Adipose tissue (tissue), 3 donors: ENCODE data around the gene ARSI. TPM values are rescaled to one million over a fixed set of nuclear protein-coding genes. Genes with fewer than 3 reads are reported as not detected.

Experiments used
- H3K27ac ChIP-seq: one replicate; pipeline ENCODE4 v1.5.1; 2013; ENCODE audit warnings: low read depth, low read length
- WGBS, 3 donors: extraction: QIAGEN DNeasy Blood & Tissue Kit; methylation state at CpG; one replicate each; pipeline ENCODE4 v1.1.7; 2013; 5-methylcytosine and 5-hydroxymethylcytosine counted together
- polyA plus RNA-seq, 3 donors: library from polyadenylated mRNA; stranded (reverse); fragments of 200-250 nt; gene quantifications; one replicate each; pipeline ENCODE4 v1.2.3, GENCODE V29; 2013
- donor health status: healthy with polysubstance abuse.
- donor health status: Bipolar disorder and iron deficiency.
- donor health status: healthy.

The ARSI gene
- polyA plus RNA-seq, 3 donors = 0.10 to 1.1 (median 0.98) TPM

DNA sequence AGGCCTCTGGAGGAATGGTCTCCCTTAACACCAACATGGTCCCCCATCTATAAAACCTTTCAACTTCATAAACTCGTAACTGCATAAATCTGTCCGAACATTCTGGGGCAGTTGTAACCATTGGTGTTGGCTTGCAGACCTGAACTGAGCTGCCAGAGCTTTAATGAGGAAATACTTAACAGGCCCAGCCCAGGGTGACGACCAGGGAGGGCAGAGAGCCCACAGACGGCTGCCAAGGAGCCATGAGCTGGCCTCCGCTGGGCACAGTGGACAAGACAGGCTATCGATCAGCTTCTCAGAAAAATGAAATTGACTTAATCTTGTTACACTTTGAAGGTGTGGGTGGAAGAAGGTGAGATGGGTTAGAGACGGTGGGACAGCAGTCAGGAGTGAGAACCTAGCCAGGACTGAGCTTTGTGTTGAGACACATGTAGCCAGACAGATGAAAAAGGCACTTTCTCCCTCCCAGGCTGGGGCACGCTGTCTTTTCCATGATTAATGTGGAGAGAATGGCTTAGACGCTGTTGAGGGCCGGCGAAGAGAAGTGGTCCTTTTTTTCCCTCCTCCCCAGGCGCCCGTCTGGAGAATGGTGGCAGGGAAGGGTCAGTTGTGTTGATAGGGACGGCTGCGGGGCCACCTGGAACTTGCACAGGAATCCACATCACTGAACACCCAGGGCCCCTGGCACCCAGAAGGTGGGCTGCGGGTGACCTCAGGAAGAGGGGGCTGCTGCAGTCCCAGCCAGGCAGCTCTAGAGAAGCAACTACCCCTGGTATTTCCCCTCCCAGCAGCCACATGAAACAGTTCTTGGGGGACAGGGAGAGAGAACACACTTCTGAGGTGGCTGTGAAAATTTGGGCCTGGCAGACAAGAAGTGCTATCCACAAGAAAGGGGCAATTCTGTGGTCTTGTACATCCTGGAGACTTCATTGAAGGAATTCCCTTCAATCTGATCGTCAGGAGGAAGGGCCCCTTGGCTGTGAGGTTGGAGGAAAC, 27.5 kb upstream of the ARSI start:
- H3K27ac ChIP-seq = no peak overlapping the region
- 76 to 86% (median 83%) methylated on average over 17 of the region's 17 CpGs for WGBS, 3 donors

DNA sequence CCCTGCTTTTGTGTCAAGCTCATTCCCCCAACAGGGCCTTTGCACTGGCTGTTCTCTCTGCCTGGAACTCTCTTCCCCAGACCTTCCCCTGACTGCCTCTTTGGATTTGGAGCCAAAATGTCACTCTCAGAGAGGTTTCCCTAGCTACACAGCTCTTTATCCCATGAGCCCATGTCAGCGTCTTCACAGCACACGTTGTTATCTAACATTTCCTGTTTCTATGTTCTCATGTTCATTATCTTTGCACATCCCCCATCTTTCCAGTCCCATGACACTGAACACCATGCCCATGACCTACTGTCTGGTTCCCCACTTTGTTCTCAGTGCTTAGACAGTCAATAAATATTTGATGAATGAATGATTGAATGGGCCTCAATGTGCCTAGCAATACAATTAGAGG, 26.3 kb upstream of the ARSI start:
- WGBS, 3 donors = 28 to 49% (median 35%) methylated on average over 2 of the region's 2 CpGs
- no peak overlapping the region for H3K27ac ChIP-seq

DNA sequence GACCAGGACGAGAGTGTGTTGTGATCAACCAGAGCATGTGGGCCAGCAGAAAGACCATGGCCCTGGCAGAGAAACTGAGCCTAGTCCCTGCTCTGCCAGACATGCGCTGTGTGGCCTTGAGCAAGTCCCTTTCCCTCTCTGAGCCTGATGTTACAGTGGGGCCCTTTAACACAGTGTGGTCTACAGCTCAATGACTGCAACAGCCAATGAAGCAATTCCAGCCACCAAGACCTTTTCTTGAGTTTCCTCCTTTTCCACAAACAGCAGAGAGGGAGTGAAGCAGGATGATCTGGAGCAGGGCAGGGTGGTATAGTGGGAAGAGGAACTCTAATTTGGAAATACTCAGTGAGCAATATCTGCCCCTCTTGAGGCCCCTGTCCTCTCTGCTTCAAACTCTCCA, 25.8 kb upstream of the ARSI start:
- 94 to 97% (median 94%) methylated on average over 2 of the region's 2 CpGs for WGBS, 3 donors
- no peak overlapping the region for H3K27ac ChIP-seq

DNA sequence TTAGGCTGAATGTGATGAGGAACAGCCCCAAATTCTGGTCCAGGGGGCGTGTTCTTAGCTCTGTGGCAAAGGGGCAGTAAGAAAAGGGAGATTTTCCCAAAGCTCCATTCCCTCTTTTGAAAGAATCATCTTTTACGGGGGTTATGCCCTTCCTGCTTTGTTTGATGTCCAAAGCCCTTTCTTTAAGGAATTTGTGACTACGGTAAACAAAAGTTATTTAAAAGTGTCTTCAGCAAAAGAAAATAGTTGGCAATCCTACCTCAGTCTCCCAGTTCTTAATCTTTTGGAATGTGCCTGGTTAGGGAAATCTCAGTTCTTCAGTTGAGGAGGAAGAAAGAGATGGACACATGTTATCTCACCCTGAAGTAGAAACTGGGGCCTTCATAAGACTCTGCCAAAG, 24.4 kb upstream of the ARSI start:
- 71 to 86% (median 82%) methylated on average over 3 of the region's 3 CpGs for whole genome bisulfite sequencing, 3 donors
- no peak overlapping the region for H3K27ac ChIP-seq

DNA sequence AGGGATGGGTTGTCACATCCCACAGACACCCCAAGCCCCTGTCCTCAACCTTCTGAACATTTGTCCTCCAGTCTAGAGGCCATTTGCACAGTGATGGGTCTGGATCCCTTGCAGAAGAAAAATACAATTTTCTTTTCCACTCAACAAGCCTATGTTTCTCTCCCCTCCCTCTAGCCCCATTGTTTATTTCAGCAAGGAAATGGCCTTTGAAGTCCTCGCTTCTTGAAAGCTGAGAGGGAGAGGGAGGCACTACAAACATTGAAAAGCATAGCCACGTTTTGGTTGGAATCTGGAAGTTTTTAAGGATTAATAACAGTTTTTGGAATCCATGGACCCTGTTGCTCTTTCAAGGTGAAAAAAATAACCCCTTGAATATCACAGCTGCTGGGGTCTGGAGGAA, 24.0 kb upstream of the ARSI start:
- 56 to 64% (median 62%) methylated on average over 2 of the region's 2 CpGs for WGBS, 3 donors
- H3K27ac ChIP-seq = no peak overlapping the region

DNA sequence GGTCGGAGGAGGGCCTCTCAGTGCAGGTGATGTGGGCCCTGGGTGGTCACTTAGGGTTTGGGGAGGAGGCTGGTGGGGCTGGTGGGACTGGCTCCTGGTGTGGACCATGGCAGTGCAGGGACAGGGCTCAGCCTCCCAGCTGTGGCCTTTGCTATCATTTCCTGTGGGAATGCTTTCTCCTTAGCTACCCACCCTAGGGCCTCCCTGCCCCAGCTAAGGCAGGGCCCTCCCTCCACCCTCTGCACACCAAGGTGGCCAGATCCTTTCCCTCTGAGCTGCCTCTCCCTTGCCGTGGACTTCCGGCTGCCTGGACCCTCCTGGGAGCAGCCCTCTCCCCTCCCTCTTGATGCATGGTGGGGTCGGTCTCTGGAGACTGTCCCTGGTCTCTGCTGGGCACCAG, 22.7 kb upstream of the ARSI start:
- H3K27ac ChIP-seq = no peak overlapping the region
- WGBS, 3 donors = 87 to 95% (median 87%) methylated on average over 4 of the region's 4 CpGs

DNA sequence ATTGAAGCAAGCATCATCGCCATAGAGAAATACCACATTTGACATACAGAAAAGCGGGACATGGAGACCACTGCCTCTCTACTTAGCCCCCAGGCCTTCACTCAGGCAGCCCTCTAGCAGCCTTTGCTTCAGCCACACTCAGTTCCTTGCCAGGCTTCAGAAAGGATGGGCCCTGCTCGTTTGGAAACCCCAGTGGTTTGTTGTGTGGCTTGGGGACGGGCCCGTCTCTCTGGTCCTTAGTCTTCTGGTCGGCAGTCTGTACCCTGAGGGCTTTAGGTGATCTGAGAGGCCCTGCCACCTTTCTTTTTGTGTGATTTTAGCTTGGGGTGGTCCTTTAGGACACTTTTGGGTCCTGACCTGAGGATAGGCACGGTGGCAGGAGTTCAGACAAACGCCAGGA, 21.1 kb upstream of the ARSI start:
- no peak overlapping the region for H3K27ac ChIP-seq
- 67 to 87% (median 78%) methylated on average over 8 of the region's 8 CpGs for WGBS, 3 donors

DNA sequence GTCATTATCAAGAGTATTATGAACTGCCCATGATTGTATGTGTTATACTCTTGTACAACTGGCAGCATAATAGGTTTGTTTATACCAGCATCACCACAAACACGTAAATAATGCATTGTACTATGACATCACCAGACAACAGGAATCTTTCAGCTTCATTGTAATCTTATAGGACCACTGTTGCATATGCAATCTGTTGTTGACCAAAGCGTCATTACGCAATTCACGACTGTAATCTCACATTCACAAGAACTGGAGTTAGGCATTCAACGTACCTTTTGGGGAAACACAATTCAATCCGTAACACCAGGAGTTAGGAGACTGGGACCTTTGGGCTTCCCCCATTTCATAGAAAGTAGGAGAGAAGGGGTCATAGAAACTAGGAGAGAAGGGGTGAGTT, 20.4 kb upstream of the ARSI start:
- WGBS, 3 donors = 74 to 81% (median 77%) methylated on average over 6 of the region's 6 CpGs
- no peak overlapping the region for H3K27ac ChIP-seq

DNA sequence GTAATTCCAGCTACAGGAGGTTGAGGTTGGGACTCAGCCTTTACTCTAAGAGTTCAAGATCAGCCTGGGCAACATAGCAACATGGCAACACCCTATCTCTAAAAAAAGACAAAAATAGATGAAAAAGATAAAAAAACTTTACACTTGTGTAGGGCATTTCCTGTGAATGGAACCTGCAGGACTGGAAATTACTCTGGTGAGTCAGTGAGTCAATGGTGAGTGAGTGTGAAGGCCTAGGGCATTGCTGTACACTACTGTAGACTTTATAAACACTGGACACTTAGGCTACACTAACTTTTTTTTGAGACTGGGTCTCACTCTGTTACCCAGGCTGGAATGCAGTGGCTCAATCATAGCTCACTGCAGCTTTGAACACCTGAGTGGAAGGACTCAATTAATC, 19.5 kb upstream of the ARSI start:
- H3K27ac ChIP-seq = no peak overlapping the region

DNA sequence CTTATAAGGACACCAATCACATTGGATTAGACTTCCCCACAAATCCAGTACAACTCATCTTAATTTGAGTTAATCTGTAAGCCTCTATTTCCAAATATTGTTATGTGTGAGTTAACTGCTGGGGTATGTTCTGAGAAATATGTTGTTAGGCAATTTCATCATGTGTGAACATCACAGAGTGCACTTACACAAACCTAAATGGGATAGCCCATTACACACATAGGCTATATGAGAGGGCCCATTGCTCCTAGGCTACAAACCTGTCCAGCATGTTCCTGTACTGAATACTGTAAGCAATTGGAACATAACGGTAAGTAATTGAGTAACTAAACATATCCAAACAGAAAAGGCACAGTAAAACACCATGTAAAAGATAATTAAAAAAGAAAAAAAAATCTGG, 19.1 kb upstream of the ARSI start:
- 94 to 97% (median 95%) methylated on average over 1 of the region's 1 CpG for WGBS, 3 donors
- no peak overlapping the region for H3K27ac ChIP-seq

DNA sequence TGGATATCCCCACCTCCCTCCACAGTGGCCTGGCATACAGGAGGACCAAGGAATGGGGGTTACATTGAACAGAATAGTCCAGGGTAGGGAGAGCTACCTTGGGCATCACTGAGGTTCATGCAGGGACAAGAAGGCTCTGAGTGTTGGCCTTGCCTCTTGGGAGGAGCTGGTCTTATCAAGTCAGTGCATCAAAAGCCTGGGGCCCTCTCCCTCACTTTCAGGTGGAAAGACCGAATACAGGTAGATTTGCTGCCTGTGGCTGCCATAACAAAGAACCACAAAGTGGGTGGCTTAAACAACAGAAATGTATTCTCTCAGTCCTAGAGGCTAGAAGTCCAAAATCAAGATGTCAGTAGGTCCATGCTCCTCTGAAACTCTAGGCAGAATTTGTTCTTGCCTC, 18.5 kb upstream of the ARSI start:
- H3K27ac ChIP-seq = no peak overlapping the region
- 87 to 94% (median 92%) methylated on average over 1 of the region's 1 CpG for WGBS, 3 donors

DNA sequence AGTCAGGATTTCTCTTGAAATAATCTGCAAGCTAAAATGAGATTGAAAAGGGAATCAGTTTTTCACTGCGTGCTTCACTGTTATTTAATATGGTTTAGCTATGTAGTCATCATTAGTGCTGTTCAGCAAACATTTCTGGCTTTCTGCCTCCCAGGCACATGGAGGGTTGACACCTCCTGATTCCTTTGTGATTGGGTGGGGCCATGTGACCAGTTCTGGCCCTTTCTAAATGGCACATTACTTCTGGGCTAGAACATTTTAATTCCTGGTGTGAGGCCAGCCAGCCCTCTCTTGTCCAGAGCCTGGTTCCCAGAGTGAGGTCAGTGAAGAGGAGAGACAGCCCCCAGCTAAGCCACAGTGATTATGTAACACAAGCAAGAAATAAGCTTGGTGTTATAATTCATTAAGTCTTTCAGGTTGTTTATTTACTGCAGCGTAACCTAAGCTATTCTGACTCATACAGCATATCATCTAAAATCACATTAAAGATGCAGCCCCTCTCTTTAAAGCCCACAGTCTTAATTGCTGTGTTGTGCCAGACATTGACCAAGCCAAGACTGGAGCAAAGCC, 17.4 kb upstream of the ARSI start:
- 51 to 66% (median 52%) methylated on average over 2 of the region's 2 CpGs for WGBS, 3 donors

DNA sequence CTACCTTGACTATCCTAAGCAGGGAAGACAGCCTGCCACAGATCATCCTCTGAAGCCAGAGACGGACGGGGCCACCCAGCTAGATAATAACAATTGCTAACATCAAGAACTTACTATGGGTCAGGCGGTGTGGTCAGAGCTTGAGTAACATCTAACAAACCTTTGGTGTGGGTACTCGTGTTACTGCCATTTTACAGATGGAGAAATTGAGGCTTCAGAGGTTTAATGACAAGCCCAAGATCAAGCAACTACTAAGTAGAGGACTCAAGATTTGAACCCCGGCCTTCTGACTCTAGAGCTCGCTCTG, 16.7 kb upstream of the ARSI start:
- no peak overlapping the region for H3K27ac ChIP-seq
- 93 to 95% (median 93%) methylated on average over 6 of the region's 6 CpGs for WGBS, 3 donors

More for the DNA sequence above, 17.4 kb upstream of the ARSI start:
- no peak overlapping the region for H3K27ac ChIP-seq

DNA sequence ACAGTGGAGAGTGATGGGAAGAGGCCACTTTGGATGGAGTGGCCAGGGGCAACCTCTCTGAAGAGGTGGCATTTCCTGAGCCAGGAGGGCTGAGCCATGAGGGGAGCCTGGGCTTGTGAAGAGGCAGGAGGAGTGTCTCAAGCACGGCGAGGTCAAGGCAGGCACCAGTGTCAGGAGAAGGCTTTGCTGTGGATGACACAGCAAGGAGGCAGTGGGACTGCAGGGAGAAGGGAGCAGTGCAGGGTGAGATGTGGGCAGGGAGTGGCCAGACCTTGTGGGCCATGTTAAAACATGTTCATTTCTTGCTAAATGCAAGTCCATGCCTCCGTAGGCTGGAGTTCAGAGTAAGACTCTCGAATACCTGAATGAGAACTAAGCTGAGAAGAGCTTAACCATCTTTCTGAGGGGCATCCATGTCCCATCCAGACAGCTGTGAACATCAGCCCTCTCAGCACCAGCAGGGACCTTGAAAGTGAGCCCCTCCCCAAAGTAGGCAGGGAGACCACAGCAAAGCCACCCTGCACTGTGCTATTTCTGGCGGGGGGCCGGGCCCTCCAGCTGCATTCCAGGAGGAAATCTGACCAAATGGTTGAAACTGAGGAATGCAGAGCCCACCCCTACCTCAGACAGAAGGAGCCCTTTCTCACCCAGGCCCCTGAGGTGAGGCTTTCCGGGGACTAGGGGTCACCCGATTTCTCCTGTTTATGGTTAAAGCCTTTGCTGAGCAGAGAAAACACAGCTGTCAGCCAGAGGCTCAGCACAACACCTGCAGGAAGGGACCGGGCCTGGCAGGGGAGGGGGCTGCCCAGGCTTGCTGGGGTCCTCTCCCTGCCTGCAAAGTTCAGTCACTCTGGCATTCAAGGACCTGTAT, 16.1 kb upstream of the ARSI start:
- WGBS, 3 donors = 78 to 81% (median 81%) methylated on average over 9 of the region's 9 CpGs
- no peak overlapping the region for H3K27ac ChIP-seq

DNA sequence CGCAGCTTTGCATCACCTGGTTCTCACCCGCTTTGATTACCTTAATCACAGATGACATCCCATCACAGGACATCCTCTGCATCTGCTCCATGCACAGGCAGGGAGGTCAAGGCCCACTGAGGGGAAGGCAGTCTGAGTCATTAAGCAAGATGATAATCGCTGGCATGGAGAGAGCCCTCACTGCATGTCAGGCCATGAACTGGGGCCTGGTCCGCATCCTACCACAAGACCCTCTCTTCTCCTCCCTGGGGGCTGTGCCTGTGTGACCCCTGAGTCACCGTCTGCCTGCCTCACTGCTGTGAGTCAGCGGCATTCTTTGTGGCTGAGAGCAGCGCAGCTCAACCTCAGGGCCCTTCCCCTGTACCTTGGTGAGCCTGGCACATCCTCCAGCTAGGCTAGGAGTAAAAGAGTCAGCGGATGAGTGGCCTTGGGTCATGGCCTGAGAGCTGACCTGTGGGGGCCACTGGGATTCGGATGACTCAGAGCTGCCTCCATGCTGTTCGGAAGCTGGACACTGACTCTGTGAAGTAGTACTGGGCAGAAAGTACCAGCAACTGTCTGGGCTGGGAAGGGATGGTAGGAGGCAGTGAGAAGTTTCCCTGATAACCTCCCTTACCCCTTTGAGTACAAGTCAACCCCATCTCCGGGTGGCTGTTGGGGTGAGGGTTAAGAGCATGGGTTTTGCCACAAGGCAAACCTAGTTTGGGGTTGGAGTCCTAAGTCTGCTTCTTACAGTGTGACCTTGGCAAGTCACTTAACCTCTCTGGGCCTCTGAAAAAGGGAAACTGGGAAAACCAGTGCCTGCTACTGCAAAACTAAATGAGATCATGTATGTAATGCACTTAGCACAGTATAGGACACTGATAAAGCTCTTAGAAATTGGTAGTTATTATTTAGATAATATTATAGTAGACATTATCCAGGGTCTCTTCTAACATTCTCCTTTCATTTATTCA, 14.6 kb upstream of the ARSI start:
- H3K27ac ChIP-seq = no peak overlapping the region
- WGBS, 3 donors = 77 to 83% (median 80%) methylated on average over 11 of the region's 11 CpGs

DNA sequence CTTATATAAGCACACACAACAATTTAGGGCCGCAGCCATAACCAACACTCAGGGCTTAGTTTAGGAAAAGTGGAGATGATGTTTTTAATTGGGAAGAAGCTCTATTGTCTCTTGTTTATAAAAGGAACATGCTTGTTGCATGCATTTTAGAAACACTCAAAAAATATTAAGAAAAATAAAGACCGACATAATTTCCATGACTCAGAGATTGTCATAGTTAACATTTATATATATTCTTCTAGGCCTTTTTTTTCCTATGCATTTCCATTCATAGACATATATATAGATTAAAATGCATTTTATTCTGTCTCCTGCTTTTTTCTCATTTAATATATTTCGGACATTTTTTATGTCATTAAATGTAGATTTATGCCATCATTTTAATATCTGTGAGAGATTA, 13.6 kb upstream of the ARSI start:
- 95 to 98% (median 95%) methylated on average over 3 of the region's 3 CpGs for WGBS, 3 donors
- H3K27ac ChIP-seq = no peak overlapping the region

DNA sequence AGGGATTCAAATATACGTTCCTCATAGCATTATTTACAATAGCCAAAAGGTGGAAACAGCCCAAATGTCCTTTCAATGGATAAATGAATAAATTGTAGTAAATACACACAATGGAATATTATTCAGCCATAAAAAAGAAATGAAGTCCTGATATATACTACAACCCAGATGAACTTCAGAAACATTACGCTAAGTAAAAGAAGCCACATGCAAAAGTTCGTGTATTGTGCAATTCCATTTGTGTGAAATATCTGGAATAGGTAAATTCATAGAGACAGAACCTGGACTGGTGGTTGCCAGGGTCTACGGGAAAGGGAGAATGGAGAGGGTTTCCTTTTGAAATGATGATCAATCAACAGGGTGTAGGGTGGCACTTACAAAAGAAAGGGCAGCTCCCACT, 12.5 kb upstream of the ARSI start:
- H3K27ac ChIP-seq = no peak overlapping the region
- 84 to 89% (median 89%) methylated on average over 4 of the region's 4 CpGs for WGBS, 3 donors
